Stimulated activated CD8-positive, alpha-beta memory T cell treated with anti-CD3 and anti-CD28 coated beads, Interleukin-2, amount 100 ng/mL, for 1 hour (primary cell): ENCODE data around the gene PLCB4.

Source experiments
- DNase-seq, 2 donors: peaks; one replicate each; pipeline ENCODE4 v3.0.0-alpha.2; 2020; ENCODE audit warnings: low read depth in 2 of 2

PLCB4 gene

GRCh38 chr20:9402141-9402540 lies 333.3 kb downstream of the PLCB4 start:
- no peak for DNase-seq

- no peak for DNase-seq
Observed at GRCh38 chr20:9402546-9402945, 333.7 kb downstream of the PLCB4 start.

GRCh38 chr20:9403448-9403847 lies 334.6 kb downstream of the PLCB4 start:
- DNase-seq = no peak

GRCh38 chr20:9407805-9408421 lies 339.0 kb downstream of the PLCB4 start:
- DNase-seq = no peak

- DNase-seq = no peak
Observed at GRCh38 chr20:9408422-9409300, 339.8 kb downstream of the PLCB4 start.

GRCh38 chr20:9409352-9409751 lies 340.5 kb downstream of the PLCB4 start:
- no peak for DNase-seq

- DNase-seq = no peak
Observed at GRCh38 chr20:9409981-9410380, 341.1 kb downstream of the PLCB4 start.

- no peak for DNase-seq
Observed at GRCh38 chr20:9411833-9412232, 342.9 kb downstream of the PLCB4 start.

GRCh38 chr20:9412309-9412708 lies 343.4 kb downstream of the PLCB4 start:
- no peak for DNase-seq

- DNase-seq = no peak
Observed at GRCh38 chr20:9413001-9413400, 344.1 kb downstream of the PLCB4 start.

- no peak for DNase-seq
Observed at GRCh38 chr20:9415426-9415825, 346.5 kb downstream of the PLCB4 start.

GRCh38 chr20:9416421-9416820 lies 347.5 kb downstream of the PLCB4 start:
- no peak for DNase-seq

- no peak for DNase-seq
Observed at GRCh38 chr20:9417665-9418064, 348.8 kb downstream of the PLCB4 start.

- no peak for DNase-seq
Observed at GRCh38 chr20:9422321-9423057, 353.6 kb downstream of the PLCB4 start.

- no peak for DNase-seq
Observed at GRCh38 chr20:9424551-9424950, 355.7 kb downstream of the PLCB4 start.

GRCh38 chr20:9427430-9428291 lies 358.8 kb downstream of the PLCB4 start:
- no peak for DNase-seq

GRCh38 chr20:9428292-9428607 lies 359.4 kb downstream of the PLCB4 start:
- DNase-seq = no peak

- DNase-seq = no peak
Observed at GRCh38 chr20:9439806-9440205, 370.9 kb downstream of the PLCB4 start.

GRCh38 chr20:9440892-9441291 lies 372.0 kb downstream of the PLCB4 start:
- no peak for DNase-seq

GRCh38 chr20:9441948-9442347 lies 373.1 kb downstream of the PLCB4 start:
- no peak for DNase-seq

- DNase-seq = no peak
Observed at GRCh38 chr20:9442858-9443257, 374.0 kb downstream of the PLCB4 start.

- DNase-seq = no peak
Observed at GRCh38 chr20:9444921-9445320, 376.0 kb downstream of the PLCB4 start.
